ENCODE results near the gene ZMYND8. TPM values are rescaled to one million over a fixed set of nuclear protein-coding genes. Genes with fewer than 3 reads are reported as not detected.

Gene ZMYND8
- total and polyA plus RNA-seq, 2 donors (not counting 3 experiments of a cell fraction or from before 2014, with no cell fraction given), result 30.6 to 75.2 TPM

- no peak for TF ChIP-seq EZH2 (IDR thresholded peaks at IDR 0.05; ENCODE audit: borderline replicate concordance, low read depth, low read length, severe bottlenecking)
- no peak for TF ChIP-seq GATA2 (IDR thresholded peaks at IDR 0.05; ENCODE audit: insufficient read depth, insufficient read length, low read depth, low read length)
- TF ChIP-seq CTCF (IDR thresholded peaks at IDR 0.05; ENCODE audit: extremely low read depth in 1 of 2, insufficient read depth in 1 of 2, low read depth in 1 of 2, low read length in 2 of 2), result no peak
- no peak for TF ChIP-seq JUN (IDR thresholded peaks at IDR 0.05; ENCODE audit: borderline replicate concordance, insufficient read depth, insufficient read length, low read depth)
- no peak for TF ChIP-seq MYC (IDR thresholded peaks at IDR 0.05; ENCODE audit: low read depth, low read length)
- no peaks in the 10 kb centered on the region for H3K27me3 ChIP-seq (ENCODE audit: control insufficient read depth in 2 of 2, insufficient read depth in 2 of 2, low read length in 2 of 2)
- H3K4me2 ChIP-seq (ENCODE audit: insufficient read depth, low read length), result no peak overlapping the region
- no peak overlapping the region for H3K4me3 ChIP-seq (replicated peaks in 1 of 3; ENCODE audit: insufficient read depth in 1 of 3, low read depth in 1 of 3, low read length in 3 of 3)
- H3K36me3 ChIP-seq (ENCODE audit: control insufficient read depth in 2 of 2, extremely low read depth in 1 of 2, insufficient read depth in 2 of 2, low read length in 2 of 2), result peaks cover 28 to 50% of the 10 kb centered on the region in 2 experiments
- H3K79me2 ChIP-seq (ENCODE audit: control insufficient read depth, insufficient read depth, low read length), result peaks cover 7% of the 10 kb centered on the region
- H2AFZ ChIP-seq (ENCODE audit: low read depth, low read length), result no peak overlapping the region
- peaks cover 5% of the 10 kb centered on the region for H3K4me1 ChIP-seq (ENCODE audit: control insufficient read depth, extremely low read depth, insufficient read depth, low read length)
- BruUV-seq (replicated peaks), result no TSS peak
- no peak overlapping the region for H3K27ac ChIP-seq (ENCODE audit: insufficient read depth, low read depth, low read length)
- dilution Hi-C loops (cut with MboI; ENCODE audit: extremely low pct_ligation_motif_present, low sequenced_read_pairs), result no loop called here
- no peak for DNase-seq (ENCODE audit: low read depth, low spot score)
- no peak for FAIRE-seq
- H3K9ac ChIP-seq (replicated peaks; ENCODE audit: extremely low read depth, insufficient read depth, low read length), result no peak overlapping the region
- ChIA-PET CTCF (interaction anchor here (1.2 to 9.2 kb wide), 4 partner anchors 9 to 100 kb away, joined by 4 to 110 read pairs (median 9); no protein-coding TSS in a partner anchor), POLR2A (no interaction called here)
- intact Hi-C loops (cut with micrococcal nuclease), result no loop called here
- no peaks in the 10 kb centered on the region for H4K20me1 ChIP-seq (replicated peaks; ENCODE audit: control insufficient read depth, extremely low read depth, insufficient read depth, low read length)
- H3K9me1 ChIP-seq (replicated peaks; ENCODE audit: control insufficient read depth, extremely low read depth, insufficient read depth, low read length), result no peaks in the 10 kb centered on the region
- no peaks in the 10 kb centered on the region for H3K9me3 ChIP-seq (replicated peaks; ENCODE audit: control insufficient read depth, insufficient read depth, low read length)
These were observed 73.1 kb downstream of the ZMYND8 start for GRCh38 chr20:47283411-47283810.

- H2AFZ ChIP-seq (ENCODE audit: low read depth, low read length), result no peak overlapping the region
- H3K79me2 ChIP-seq (ENCODE audit: control insufficient read depth, insufficient read depth, low read length), result peaks cover 11% of the 10 kb centered on the region
- CTCF ChIA-PET, result interaction anchor here (1.2 to 9.2 kb wide), 5 partner anchors 8 to 100 kb away, joined by 3 to 110 read pairs (median 5); no protein-coding TSS in a partner anchor
- H3K4me3 ChIP-seq (replicated peaks in 1 of 3; ENCODE audit: insufficient read depth in 1 of 3, low read depth in 1 of 3, low read length in 3 of 3), result no peak overlapping the region
- DNase-seq (ENCODE audit: low read depth, low spot score), result no peak
- H3K27me3 ChIP-seq (ENCODE audit: control insufficient read depth in 2 of 2, insufficient read depth in 2 of 2, low read length in 2 of 2), result no peaks in the 10 kb centered on the region
- FAIRE-seq, result no peak
- dilution Hi-C loops (cut with MboI; ENCODE audit: extremely low pct_ligation_motif_present, low sequenced_read_pairs) (no loop called here), intact Hi-C loops (cut with micrococcal nuclease) (no loop called here)
- H3K4me2 ChIP-seq (ENCODE audit: insufficient read depth, low read length), result no peak overlapping the region
- H4K20me1 ChIP-seq (replicated peaks; ENCODE audit: control insufficient read depth, extremely low read depth, insufficient read depth, low read length), result no peaks in the 10 kb centered on the region
- POLR2A ChIA-PET, result no interaction called here
- TF ChIP-seq CTCF (IDR thresholded peaks at IDR 0.05; ENCODE audit: extremely low read depth in 1 of 2, insufficient read depth in 1 of 2, low read depth in 1 of 2, low read length in 2 of 2), result no peak
- no peak for TF ChIP-seq POLR2AphosphoS5 (IDR thresholded peaks at IDR 0.05; ENCODE audit: insufficient read depth, low read depth, low read length)
- TF ChIP-seq MYC (IDR thresholded peaks at IDR 0.05; ENCODE audit: low read depth, low read length), result no peak
- no peak for TF ChIP-seq GATA2 (IDR thresholded peaks at IDR 0.05; ENCODE audit: insufficient read depth, insufficient read length, low read depth, low read length)
- no peak for TF ChIP-seq EZH2 (IDR thresholded peaks at IDR 0.05; ENCODE audit: borderline replicate concordance, low read depth, low read length, severe bottlenecking)
- no peak for TF ChIP-seq FOS (IDR thresholded peaks at IDR 0.05; ENCODE audit: borderline replicate concordance, insufficient read depth, low read length)
- TF ChIP-seq JUN (IDR thresholded peaks at IDR 0.05; ENCODE audit: borderline replicate concordance, insufficient read depth, insufficient read length, low read depth), result no peak
- TF ChIP-seq MAX (IDR thresholded peaks at IDR 0.05; ENCODE audit: insufficient read depth, insufficient read length), result no peak
- no peak for TF ChIP-seq POLR2A (IDR thresholded peaks at IDR 0.05; ENCODE audit: low read depth, low read length)
- no TSS peak for BruUV-seq (replicated peaks)
- H3K36me3 ChIP-seq (ENCODE audit: control insufficient read depth in 2 of 2, extremely low read depth in 1 of 2, insufficient read depth in 2 of 2, low read length in 2 of 2), result peaks cover 25 to 47% of the 10 kb centered on the region in 2 experiments
- H3K9me3 ChIP-seq (replicated peaks; ENCODE audit: control insufficient read depth, insufficient read depth, low read length), result no peaks in the 10 kb centered on the region
- H3K9ac ChIP-seq (replicated peaks; ENCODE audit: extremely low read depth, insufficient read depth, low read length), result no peak overlapping the region
- peaks cover 5% of the 10 kb centered on the region for H3K4me1 ChIP-seq (ENCODE audit: control insufficient read depth, extremely low read depth, insufficient read depth, low read length)
- no peak overlapping the region for H3K27ac ChIP-seq (ENCODE audit: insufficient read depth, low read depth, low read length)
- H3K9me1 ChIP-seq (replicated peaks; ENCODE audit: control insufficient read depth, extremely low read depth, insufficient read depth, low read length), result no peaks in the 10 kb centered on the region
These were observed 73.6 kb downstream of the ZMYND8 start for GRCh38 chr20:47282864-47283263.

Measured in endothelial cell of umbilical vein (primary cell).